Activated T-cell treated with anti-CD3 and anti-CD28 coated beads, Interleukin-2, amount 50 U/mL, for 1 hour (primary cell): ENCODE results near the gene SCML1.

ENCODE experiments used
- DNase-seq: peaks from one replicate; pipeline ENCODE4 v3.0.0-alpha.2; 2020

The SCML1 gene

GRCh38 chrX:17801431-17801830 is 64.1 kb downstream of the SCML1 start:
- DNase-seq = no peak

- DNase-seq = no peak
Observed at GRCh38 chrX:17802756-17803155, 65.5 kb downstream of the SCML1 start.

- DNase-seq = no peak
Observed at GRCh38 chrX:17803449-17803848, 66.2 kb downstream of the SCML1 start.
